ENCODE measurements around the gene CD44. TPM values are rescaled to one million over a fixed set of nuclear protein-coding genes. Genes with fewer than 3 reads are reported as not detected.

CD44 gene
- total and polyA plus RNA-seq, 2 donors (not counting 1 experiment from before 2014, with no cell fraction given) = 660 to 980 TPM

DNA sequence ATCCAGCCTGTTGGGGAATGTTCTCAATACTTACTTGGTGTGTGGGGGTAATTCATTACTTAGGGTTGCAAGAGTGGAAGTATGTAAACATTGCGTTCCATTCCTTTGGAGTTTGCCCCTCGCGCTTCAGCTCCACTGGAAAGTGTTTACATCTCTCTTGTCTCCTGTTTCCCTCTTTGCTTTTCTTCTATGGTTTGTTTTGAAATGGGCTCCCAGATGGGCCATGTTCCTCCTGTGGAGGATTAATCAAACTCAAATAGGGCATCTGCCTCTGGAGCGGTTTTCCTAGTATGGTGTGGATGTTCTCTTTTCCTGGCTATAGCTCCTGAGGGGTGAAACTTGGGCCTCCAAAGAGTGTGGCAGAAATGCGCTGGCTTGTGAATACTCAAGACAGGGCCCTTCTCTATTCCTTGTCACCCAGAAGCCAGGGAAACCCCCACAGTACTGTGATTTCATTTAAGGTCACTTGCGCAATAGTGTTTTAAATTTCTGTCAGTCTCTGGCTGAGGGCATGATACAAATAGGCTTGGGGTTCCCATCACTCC is 51.9 kb downstream of the CD44 start:
- Histone ChIP-seq H3K4me2 (ENCODE audit: extremely low read depth, insufficient read depth, low read length) (no peak overlapping the region), H3K4me1 (ENCODE audit: control insufficient read depth, extremely low read depth, insufficient read depth, low read length) (peaks cover 30% of the 10 kb centered on the region), H3K27me3 (ENCODE audit: control insufficient read depth, insufficient read depth, low read length) (no peaks in the 10 kb centered on the region), H2AFZ (ENCODE audit: low read length) (no peak overlapping the region), H3K36me3 (ENCODE audit: control insufficient read depth, insufficient read depth, low read length) (peaks cover 17% of the 10 kb centered on the region), H3K9ac (ENCODE audit: insufficient read depth, low read length) (no peak overlapping the region), H3K27ac (ENCODE audit: insufficient read depth, low read length) (peak overlapping the region; percentile 13), H4K20me1 (ENCODE audit: control insufficient read depth, extremely low read depth, insufficient read depth, low read length) (no peaks in the 10 kb centered on the region), H3K4me3 (replicated peaks in 1 of 4; ENCODE audit: control extremely low read depth in 1 of 4, insufficient read depth in 1 of 4, low read depth in 3 of 4, low read length in 4 of 4) (no peak overlapping the region), H3K9me3 (ENCODE audit: control insufficient read depth, insufficient read depth, low read depth, low read length) (no peaks in the 10 kb centered on the region), H3K79me2 (ENCODE audit: control insufficient read depth, insufficient read depth, low read length) (peaks cover 72% of the 10 kb centered on the region)
- DNase-seq (ENCODE audit: low read depth in 2 of 2) = peak; percentile 46 to 94
- TF ChIP-seq, protein P1, sequence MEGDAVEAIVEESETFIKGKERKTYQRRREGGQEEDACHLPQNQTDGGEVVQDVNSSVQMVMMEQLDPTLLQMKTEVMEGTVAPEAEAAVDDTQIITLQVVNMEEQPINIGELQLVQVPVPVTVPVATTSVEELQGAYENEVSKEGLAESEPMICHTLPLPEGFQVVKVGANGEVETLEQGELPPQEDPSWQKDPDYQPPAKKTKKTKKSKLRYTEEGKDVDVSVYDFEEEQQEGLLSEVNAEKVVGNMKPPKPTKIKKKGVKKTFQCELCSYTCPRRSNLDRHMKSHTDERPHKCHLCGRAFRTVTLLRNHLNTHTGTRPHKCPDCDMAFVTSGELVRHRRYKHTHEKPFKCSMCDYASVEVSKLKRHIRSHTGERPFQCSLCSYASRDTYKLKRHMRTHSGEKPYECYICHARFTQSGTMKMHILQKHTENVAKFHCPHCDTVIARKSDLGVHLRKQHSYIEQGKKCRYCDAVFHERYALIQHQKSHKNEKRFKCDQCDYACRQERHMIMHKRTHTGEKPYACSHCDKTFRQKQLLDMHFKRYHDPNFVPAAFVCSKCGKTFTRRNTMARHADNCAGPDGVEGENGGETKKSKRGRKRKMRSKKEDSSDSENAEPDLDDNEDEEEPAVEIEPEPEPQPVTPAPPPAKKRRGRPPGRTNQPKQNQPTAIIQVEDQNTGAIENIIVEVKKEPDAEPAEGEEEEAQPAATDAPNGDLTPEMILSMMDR (conservative IDR thresholded peaks at IDR 0.05 in 1 of 2, IDR thresholded peaks at IDR 0.05 in 1 of 2; ENCODE audit: low read depth in 1 of 2, low read length in 2 of 2) = no peak
- no peak for TF ChIP-seq EZH2 (IDR thresholded peaks at IDR 0.05; ENCODE audit: low read length, missing control alignments)

DNA sequence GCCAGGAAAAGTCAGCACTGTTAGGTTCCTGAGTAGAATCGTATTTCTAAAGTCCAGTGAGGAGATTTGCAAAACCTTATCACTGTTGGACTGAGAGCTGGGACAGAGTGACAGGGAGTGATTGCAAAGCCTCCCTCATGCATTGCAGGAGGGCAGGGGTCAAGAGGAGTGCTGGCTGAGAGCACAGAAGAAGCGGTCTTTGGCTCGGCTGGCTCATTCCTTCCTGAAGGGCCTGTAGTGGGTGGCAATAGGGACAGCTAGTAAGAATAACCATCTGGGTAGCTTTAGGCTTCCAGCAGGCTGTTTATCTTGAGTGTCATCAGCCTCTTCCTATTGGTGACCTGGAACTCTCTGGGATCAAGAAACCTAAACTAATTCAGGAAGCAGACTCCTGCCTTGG is 53.4 kb downstream of the CD44 start:
- Histone ChIP-seq H3K9me3 (ENCODE audit: control insufficient read depth, insufficient read depth, low read depth, low read length) (no peaks in the 10 kb centered on the region), H3K4me3 (replicated peaks in 1 of 4; ENCODE audit: control extremely low read depth in 1 of 4, insufficient read depth in 1 of 4, low read depth in 3 of 4, low read length in 4 of 4) (no peak overlapping the region), H3K79me2 (ENCODE audit: control insufficient read depth, insufficient read depth, low read length) (peaks cover 76% of the 10 kb centered on the region), H3K27me3 (ENCODE audit: control insufficient read depth, insufficient read depth, low read length) (no peaks in the 10 kb centered on the region), H3K4me1 (ENCODE audit: control insufficient read depth, extremely low read depth, insufficient read depth, low read length) (peaks cover 30% of the 10 kb centered on the region), H2AFZ (ENCODE audit: low read length) (no peak overlapping the region), H3K27ac (ENCODE audit: insufficient read depth, low read length) (peak overlapping the region; percentile 34), H4K20me1 (ENCODE audit: control insufficient read depth, extremely low read depth, insufficient read depth, low read length) (no peaks in the 10 kb centered on the region), H3K4me2 (ENCODE audit: extremely low read depth, insufficient read depth, low read length) (peak overlapping the region; percentile 64), H3K9ac (ENCODE audit: insufficient read depth, low read length) (no peak overlapping the region), H3K36me3 (ENCODE audit: control insufficient read depth, insufficient read depth, low read length) (peaks cover 17% of the 10 kb centered on the region)
- peak; percentile 54 to 74 for DNase-seq (ENCODE audit: low read depth in 2 of 2)
- TF ChIP-seq EZH2 (IDR thresholded peaks at IDR 0.05; ENCODE audit: low read length, missing control alignments) = no peak
- TF ChIP-seq, protein P1 (conservative IDR thresholded peaks at IDR 0.05 in 1 of 2, IDR thresholded peaks at IDR 0.05 in 1 of 2; ENCODE audit: low read depth in 1 of 2, low read length in 2 of 2) = no peak

- no peak for DNase-seq (ENCODE audit: low read depth in 2 of 2)
- H3K4me2 ChIP-seq (ENCODE audit: extremely low read depth, insufficient read depth, low read length) = no peak overlapping the region
- H3K9ac ChIP-seq (ENCODE audit: insufficient read depth, low read length) = no peak overlapping the region
- H3K27ac ChIP-seq (ENCODE audit: insufficient read depth, low read length) = no peak overlapping the region
- H3K36me3 ChIP-seq (ENCODE audit: control insufficient read depth, insufficient read depth, low read length) = peaks cover 17% of the 10 kb centered on the region
- H4K20me1 ChIP-seq (ENCODE audit: control insufficient read depth, extremely low read depth, insufficient read depth, low read length) = no peaks in the 10 kb centered on the region
- H2AFZ ChIP-seq (ENCODE audit: low read length) = no peak overlapping the region
- TF ChIP-seq, protein P1 (conservative IDR thresholded peaks at IDR 0.05 in 1 of 2, IDR thresholded peaks at IDR 0.05 in 1 of 2; ENCODE audit: low read depth in 1 of 2, low read length in 2 of 2) = no peak
- no peak for TF ChIP-seq EZH2 (IDR thresholded peaks at IDR 0.05; ENCODE audit: low read length, missing control alignments)
- H3K27me3 ChIP-seq (ENCODE audit: control insufficient read depth, insufficient read depth, low read length) = no peaks in the 10 kb centered on the region
- H3K4me1 ChIP-seq (ENCODE audit: control insufficient read depth, extremely low read depth, insufficient read depth, low read length) = peaks cover 32% of the 10 kb centered on the region
- H3K79me2 ChIP-seq (ENCODE audit: control insufficient read depth, insufficient read depth, low read length) = peaks cover 81% of the 10 kb centered on the region
- no peaks in the 10 kb centered on the region for H3K9me3 ChIP-seq (ENCODE audit: control insufficient read depth, insufficient read depth, low read depth, low read length)
- no peak overlapping the region for H3K4me3 ChIP-seq (replicated peaks in 1 of 4; ENCODE audit: control extremely low read depth in 1 of 4, insufficient read depth in 1 of 4, low read depth in 3 of 4, low read length in 4 of 4)
These were observed 54.8 kb downstream of the CD44 start for GRCh38 chr11:35193767-35194166.
